NB4 (cell line): ENCODE results near the gene LMBRD1.

Source experiments
- CTCF ChIP-seq: IDR thresholded peaks from one replicate; pipeline ENCODE4 v1.5.1; 2012; ENCODE audit warnings: low read depth, low read length
- MAX ChIP-seq: IDR thresholded peaks from 2 replicates; pipeline ENCODE4 v1.6.1; 2011; ENCODE audit warnings: low read depth, low read length
- MYC ChIP-seq: IDR thresholded peaks from 2 replicates; pipeline ENCODE4 v1.6.1; 2011; ENCODE audit warnings: low read depth, low read length
- POLR2A ChIP-seq: IDR thresholded peaks from 2 replicates; pipeline ENCODE4 v1.6.1; 2011; ENCODE audit warnings: mild to moderate bottlenecking; ENCODE audit not compliant: insufficient read length; ENCODE audit errors: extremely low read depth

GRCh38 chr6:69832558-69832957 is 35.7 kb upstream of the LMBRD1 start:
- TF ChIP-seq POLR2A (no peak), CTCF (no peak), MAX (no peak), MYC (no peak)
